Body of pancreas (tissue), 4 donors: ENCODE results near the gene PTTG1IP. TPM values are rescaled to one million over a fixed set of nuclear protein-coding genes. Genes with fewer than 3 reads are reported as not detected.

Experiments used
- ATAC-seq: fragments of 150-250 bp; one replicate; pipeline ENCODE4 v1.9.1; 2016
- DNase-seq, 4 donors: peaks; one replicate each; pipeline ENCODE4 v3.0.0-alpha.2; 2019
- H3K27ac ChIP-seq, 4 donors: fragments of 200-600 bp; sonication (generic); 1 replicate in 3 of 4; 2 replicates in 1 of 4; pipeline versions ENCODE4 v1.5.1 to v1.6.1; 2016 to 2019; ENCODE audit warnings: mild to moderate bottlenecking in 1 of 4, mixed read lengths in 1 of 4, moderate library complexity in 1 of 4
- H3K27me3 ChIP-seq, 2 donors: fragments of 200-600 bp; sonication (generic); one replicate each; pipeline ENCODE4 v1.6.0; 2016; ENCODE audit warnings: mild to moderate bottlenecking in 1 of 2
- H3K36me3 ChIP-seq, 2 donors: fragments of 200-600 bp; sonication (generic); replicated peaks in 1 of 2; 2 replicates each; pipeline ENCODE4 v1.5.1; 2016; ENCODE audit warnings: low read depth in 2 of 2; ENCODE audit not compliant: insufficient read depth in 1 of 2
- H3K4me1 ChIP-seq: fragments of 200-600 bp; sonication (generic); one replicate; pipeline ENCODE4 v1.6.0; 2016
- H3K4me3 ChIP-seq, 2 donors: fragments of 200-600 bp; sonication (generic); 1 replicate in 1 of 2; 2 replicates in 1 of 2; pipeline ENCODE4 v1.5.1; 2016 to 2019
- H3K9me3 ChIP-seq, 3 donors: fragments of 200-600 bp; sonication (generic); 1 replicate in 2 of 3; 2 replicates in 1 of 3; pipeline ENCODE4 v1.5.1; 2016
- CTCF ChIP-seq, 7 experiments: fragments of 450-650 bp in 4 of 7; fragments of 200-600 bp in 3 of 7; sonication (generic) in 3 of 7; IDR thresholded peaks; one replicate each; pipeline ENCODE4 v1.5.1; 2016 to 2019; ENCODE audit warnings: antibody characterized with exemption in 7 of 7
- POLR2A ChIP-seq, 3 donors: fragments of 450-650 bp; IDR thresholded peaks; one replicate each; pipeline ENCODE4 v1.6.1; 2016; ENCODE audit warnings: antibody characterized with exemption in 3 of 3, mild to moderate bottlenecking in 2 of 3
- WGBS, 2 donors: methylation state at CpG; one replicate each; pipeline ENCODE4 v1.1.5; 2017; 5-methylcytosine and 5-hydroxymethylcytosine counted together
- intact Hi-C: fragments of 100-400 bp; cut with DNase I; formaldehyde crosslinking; loops from one replicate; pipeline ENCODE4 v1.15.1; 2023
- total RNA-seq, 2 donors: library from RNA; depleted of rRNA; stranded (reverse); fragments of >200 nt; gene quantifications; one replicate each; pipeline ENCODE4 v1.1.0, GENCODE V29; 2016

PTTG1IP gene
- 100 to 1,000 TPM in 1 of 2 donors, 10 to 100 TPM in 1; 71.5 to 106 TPM for total RNA-seq

- Histone ChIP-seq H3K9me3 (no peaks in the 10 kb centered on the region), H3K27ac (peak within 1 kb of the TSS; percentile 66 to 85 (median 84)), H3K36me3 (no peaks in the 10 kb centered on the region), H3K27me3 (no peaks in the 10 kb centered on the region), H3K4me1 (peaks cover 53% of the 10 kb centered on the region), H3K4me3 (peak within 1 kb of the TSS; percentile 74 to 95)
- intact Hi-C loops = no loop called here
- DNase-seq (peak; percentile 98 to 99 (median 99)), ATAC-seq (peak; percentile 91)
- 1 to 2% methylated on average over 46 to 100 of the region's 123 CpGs for WGBS, 2 donors
- TF ChIP-seq POLR2A (IDR thresholded peaks at IDR 0.05) = peak; percentile 74 to 87 (median 86)
- no peak for TF ChIP-seq CTCF (IDR thresholded peaks at IDR 0.05)
Observed at GRCh38 chr21:44873356-44874239, at the start of gene PTTG1IP. TSS of gene PTTG1IP (minus strand) at chr21:44873690. CDS start at chr21:44873616, 74 bp downstream.

- peaks cover 0 to 3% of the 10 kb centered on the region in 2 donors for H3K27me3 ChIP-seq
- no peak for DNase-seq
- no peaks in the 10 kb centered on the region for H3K9me3 ChIP-seq
- WGBS, 2 donors = 44 to 53% methylated on average over 5 of the region's 5 CpGs
- no peak overlapping the region for H3K4me3 ChIP-seq
- H3K27ac ChIP-seq = no peak overlapping the region
- no peak for ATAC-seq
- no peak for TF ChIP-seq CTCF (IDR thresholded peaks at IDR 0.05)
- no peak for TF ChIP-seq POLR2A (IDR thresholded peaks at IDR 0.05)
- intact Hi-C loops = no loop called here
- H3K36me3 ChIP-seq = no peaks in the 10 kb centered on the region
- H3K4me1 ChIP-seq = no peaks in the 10 kb centered on the region
Observed at GRCh38 chr21:44921928-44922327, 48.4 kb upstream of the PTTG1IP start.

DNA sequence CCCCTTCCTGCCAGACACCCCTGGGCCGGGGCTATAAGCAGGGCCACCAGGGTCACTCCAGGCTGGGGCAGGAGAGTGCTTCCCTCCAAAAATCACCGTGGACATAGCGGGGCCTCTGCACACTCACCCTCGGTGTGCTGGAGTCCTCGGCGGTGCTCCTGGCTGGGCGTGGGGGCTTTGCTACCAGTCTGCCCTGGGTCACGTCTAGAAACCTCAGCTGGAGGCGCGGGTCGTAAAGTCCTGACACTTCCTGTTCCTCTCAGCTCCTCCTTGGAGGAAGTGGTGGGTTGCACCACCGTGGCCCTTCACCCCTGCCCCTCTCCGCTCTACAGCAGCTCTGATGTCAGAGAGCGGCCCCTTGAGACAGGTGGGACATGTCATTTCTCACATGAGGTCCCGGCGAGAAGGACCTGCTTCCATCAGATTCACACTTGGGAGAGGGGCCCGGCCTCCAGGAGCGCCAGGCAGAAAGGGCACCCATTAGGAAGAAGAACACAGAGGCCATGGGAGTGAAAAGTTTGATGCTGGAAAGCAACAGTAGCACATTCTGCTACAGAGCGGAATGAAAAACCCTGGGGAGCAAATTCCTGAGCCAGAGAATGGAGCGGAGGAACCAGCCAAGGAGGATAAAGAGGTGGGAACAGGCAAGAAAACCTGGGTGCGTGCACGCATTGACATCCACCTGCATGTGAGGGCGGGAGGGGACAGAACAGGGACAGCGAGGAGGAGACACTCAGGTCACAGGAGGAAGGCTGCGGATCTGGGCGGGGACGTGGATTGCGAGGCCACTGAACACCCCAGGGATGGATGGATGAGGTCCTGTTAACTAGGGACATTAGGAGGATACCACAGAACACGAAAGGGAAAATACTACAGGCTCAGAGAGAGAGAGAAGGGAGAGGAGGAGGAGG is 47.5 kb upstream of the PTTG1IP start, which contains the start of gene ITGB2:
TSS of gene ITGB2 (minus strand) at position 206 of the 911 bp plus-strand sequence. CDS start 10,117 bp downstream, outside the sequence.
- no peaks in the 10 kb centered on the region for H3K9me3 ChIP-seq
- no peak within 1 kb of the TSS for H3K4me3 ChIP-seq
- 42 to 44% methylated on average over 27 to 29 of the region's 29 CpGs for WGBS, 2 donors
- peak in 1 of 4 donors; percentile 60 for DNase-seq
- no peaks in the 10 kb centered on the region for H3K36me3 ChIP-seq
- intact Hi-C loops = no loop called here
- TF ChIP-seq CTCF (IDR thresholded peaks at IDR 0.05) = no peak
- TF ChIP-seq POLR2A (IDR thresholded peaks at IDR 0.05) = peak in 1 of 3 donors; percentile 26
- ATAC-seq = no peak
- peak within 1 kb of the TSS in 1 of 4 donors; percentile 33 for H3K27ac ChIP-seq
- peaks cover 0 to 3% of the 10 kb centered on the region in 2 donors for H3K27me3 ChIP-seq
- no peaks in the 10 kb centered on the region for H3K4me1 ChIP-seq

DNA sequence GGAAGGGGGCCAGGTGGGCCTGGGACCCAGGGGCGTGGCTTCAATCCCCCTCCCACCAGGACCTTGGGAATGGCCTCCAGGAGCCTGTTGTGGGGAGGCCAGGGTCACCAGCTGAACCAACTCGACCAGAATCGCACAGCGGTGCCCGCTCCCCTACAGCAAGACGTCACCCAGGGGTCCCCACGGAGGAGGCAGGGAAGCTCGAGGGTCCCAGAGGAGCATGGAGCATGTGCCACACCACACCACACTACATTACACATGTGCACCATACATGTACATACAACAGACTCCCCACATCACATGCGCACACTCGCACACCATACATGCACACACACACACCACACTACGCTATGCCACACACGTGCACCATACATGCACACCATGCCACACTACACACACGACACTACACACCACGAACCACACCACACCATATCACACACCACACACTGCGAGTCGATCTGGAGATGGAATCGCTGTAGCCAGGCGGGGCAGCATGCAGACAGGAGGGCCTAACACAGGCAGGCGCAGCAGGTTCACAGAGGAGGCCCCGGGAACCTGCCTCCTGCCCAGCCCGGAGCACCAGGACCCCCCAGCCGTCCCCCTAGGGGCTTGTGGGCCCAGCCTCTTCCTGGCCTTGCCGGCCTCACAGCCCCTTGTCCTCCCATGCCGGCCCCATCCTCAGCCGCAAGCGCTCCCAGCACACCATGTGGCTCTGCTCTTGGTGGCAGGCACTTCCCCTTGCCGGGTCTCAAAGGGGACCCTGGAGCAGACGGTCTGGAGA is 46.6 kb upstream of the PTTG1IP start:
- Histone ChIP-seq H3K36me3 (no peaks in the 10 kb centered on the region), H3K4me3 (no peak overlapping the region), H3K27me3 (peaks cover 0 to 3% of the 10 kb centered on the region in 2 donors), H3K9me3 (no peaks in the 10 kb centered on the region), H3K4me1 (no peaks in the 10 kb centered on the region), H3K27ac (peak overlapping the region in 1 of 4 donors; percentile 33)
- no peak for DNase-seq
- no peak for ATAC-seq
- 46 to 50% methylated on average over 17 to 25 of the region's 28 CpGs for WGBS, 2 donors
- TF ChIP-seq POLR2A (IDR thresholded peaks at IDR 0.05) = no peak
- TF ChIP-seq CTCF (IDR thresholded peaks at IDR 0.05) = no peak
- intact Hi-C loops = no loop called here
